ENCODE measurements around the gene BCAS3.

- no peak for TF ChIP-seq CTCF (IDR thresholded peaks at IDR 0.05; ENCODE audit: insufficient read depth, low read depth, low read length)
- TF ChIP-seq EZH2 (IDR thresholded peaks at IDR 0.05; ENCODE audit: insufficient read depth, low read length), result no peak
Observed at GRCh38 chr17:60968266-60968665, 290.6 kb downstream of the BCAS3 start.
